Loucy (cell line): ENCODE results near the gene SIK3.

Experiments
- H2AFZ ChIP-seq: fragments of 200-600 bp; sonication (generic); 2 replicates; pipeline ENCODE4 v1.6.0; 2016; ENCODE audit warnings: antibody characterized with exemption, mild to moderate bottlenecking, low read length, moderate library complexity
- H3F3A ChIP-seq: fragments of 200-600 bp; 2 replicates; pipeline ENCODE4 v1.6.0; 2016; ENCODE audit warnings: antibody characterized with exemption, low read depth, mild to moderate bottlenecking
- H3K27me3 ChIP-seq: fragments of 200-600 bp; sonication (generic); 2 replicates; pipeline ENCODE4 v1.6.1; 2014; ENCODE audit warnings: low read length, mild to moderate bottlenecking; ENCODE audit not compliant: insufficient read depth, poor library complexity, severe bottlenecking
- H3K36me3 ChIP-seq: fragments of 200-600 bp; sonication (generic); 2 replicates; pipeline ENCODE4 v1.6.1; 2016; ENCODE audit warnings: low read length; ENCODE audit not compliant: insufficient read depth
- H3K4me1 ChIP-seq: fragments of 200-600 bp; sonication (generic); 2 replicates; pipeline ENCODE4 v1.5.1; 2014; ENCODE audit warnings: low read length, mild to moderate bottlenecking; ENCODE audit not compliant: insufficient read depth, poor library complexity, severe bottlenecking
- H3K4me2 ChIP-seq: fragments of 200-600 bp; sonication (generic); 2 replicates; pipeline ENCODE4 v1.6.0; 2014; ENCODE audit warnings: antibody characterized with exemption, low read length, low read depth, mild to moderate bottlenecking; ENCODE audit not compliant: poor library complexity, severe bottlenecking
- H3K4me3 ChIP-seq: fragments of 200-600 bp; sonication (generic); 2 replicates; pipeline ENCODE4 v1.5.1; 2014; ENCODE audit warnings: low read length, mild to moderate bottlenecking, mixed read lengths; ENCODE audit not compliant: poor library complexity, severe bottlenecking
- H3K79me2 ChIP-seq: fragments of 200-600 bp; sonication (generic); 2 replicates; pipeline ENCODE4 v1.6.1; 2014; ENCODE audit warnings: low read length; ENCODE audit not compliant: insufficient read depth
- H3K9ac ChIP-seq: fragments of 200-600 bp; sonication (generic); 2 replicates; pipeline ENCODE4 v1.6.0; 2014; ENCODE audit warnings: mild to moderate bottlenecking, low read depth, low read length, moderate library complexity; ENCODE audit not compliant: poor library complexity, severe bottlenecking
- H3K9me2 ChIP-seq: fragments of 200-600 bp; sonication (generic); replicated peaks from 2 replicates; pipeline ENCODE4 v1.6.1; 2016; ENCODE audit warnings: low read depth, low read length, mixed read lengths
- H3K9me3 ChIP-seq: fragments of 200-600 bp; sonication (generic); 2 replicates; pipeline ENCODE4 v1.6.1; 2014; ENCODE audit warnings: mild to moderate bottlenecking, antibody characterized with exemption, low read length, low read depth; ENCODE audit not compliant: insufficient read depth
- H4K20me1 ChIP-seq: fragments of 200-600 bp; sonication (generic); 2 replicates; pipeline ENCODE4 v1.6.0; 2014; ENCODE audit warnings: antibody characterized with exemption, low read length, mild to moderate bottlenecking; ENCODE audit not compliant: insufficient read depth, poor library complexity, severe bottlenecking
- EZH2phosphoT487 ChIP-seq: fragments of 200-600 bp; IDR thresholded peaks from 2 replicates; pipeline ENCODE4 v1.6.1; 2018; ENCODE audit warnings: antibody characterized with exemption, mild to moderate bottlenecking, moderate library complexity, borderline replicate concordance
- TF ChIP-seq, protein P1 (sequence below): fragments of 200-600 bp; sonication (generic); conservative IDR thresholded peaks from 2 replicates; pipeline ENCODE4 v1.5.1; 2014; ENCODE audit warnings: mild to moderate bottlenecking, antibody characterized with exemption, low read length

SIK3 gene

GRCh38 chr11:116879800-116880625 lies 218.2 kb downstream of the SIK3 start:
- Histone ChIP-seq H3K9ac (no peak overlapping the region), H3K79me2 (no peaks in the 10 kb centered on the region), H3K9me3 (no peaks in the 10 kb centered on the region), H2AFZ (no peak overlapping the region), H3K36me3 (peaks cover 3% of the 10 kb centered on the region; the same call in 1 of the 2 replicates), H3F3A (no peaks in the 10 kb centered on the region), H3K9me2 (no peaks in the 10 kb centered on the region), H3K4me2 (no peak overlapping the region), H3K4me1 (peaks cover 40% of the 10 kb centered on the region), H3K4me3 (no peak overlapping the region), H4K20me1 (no peaks in the 10 kb centered on the region), H3K27me3 (no peaks in the 10 kb centered on the region)
- no peak for TF ChIP-seq EZH2phosphoT487
- TF ChIP-seq, protein P1, sequence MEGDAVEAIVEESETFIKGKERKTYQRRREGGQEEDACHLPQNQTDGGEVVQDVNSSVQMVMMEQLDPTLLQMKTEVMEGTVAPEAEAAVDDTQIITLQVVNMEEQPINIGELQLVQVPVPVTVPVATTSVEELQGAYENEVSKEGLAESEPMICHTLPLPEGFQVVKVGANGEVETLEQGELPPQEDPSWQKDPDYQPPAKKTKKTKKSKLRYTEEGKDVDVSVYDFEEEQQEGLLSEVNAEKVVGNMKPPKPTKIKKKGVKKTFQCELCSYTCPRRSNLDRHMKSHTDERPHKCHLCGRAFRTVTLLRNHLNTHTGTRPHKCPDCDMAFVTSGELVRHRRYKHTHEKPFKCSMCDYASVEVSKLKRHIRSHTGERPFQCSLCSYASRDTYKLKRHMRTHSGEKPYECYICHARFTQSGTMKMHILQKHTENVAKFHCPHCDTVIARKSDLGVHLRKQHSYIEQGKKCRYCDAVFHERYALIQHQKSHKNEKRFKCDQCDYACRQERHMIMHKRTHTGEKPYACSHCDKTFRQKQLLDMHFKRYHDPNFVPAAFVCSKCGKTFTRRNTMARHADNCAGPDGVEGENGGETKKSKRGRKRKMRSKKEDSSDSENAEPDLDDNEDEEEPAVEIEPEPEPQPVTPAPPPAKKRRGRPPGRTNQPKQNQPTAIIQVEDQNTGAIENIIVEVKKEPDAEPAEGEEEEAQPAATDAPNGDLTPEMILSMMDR = peak; percentile 84

- Histone ChIP-seq H3K9me3 (no peaks in the 10 kb centered on the region), H3K4me3 (peak overlapping the region; percentile 15), H3K79me2 (no peaks in the 10 kb centered on the region), H3K9me2 (no peaks in the 10 kb centered on the region), H4K20me1 (no peaks in the 10 kb centered on the region), H3K36me3 (peaks cover 29% of the 10 kb centered on the region; the same call in 1 of the 2 replicates), H3F3A (no peaks in the 10 kb centered on the region), H3K9ac (peak overlapping the region; percentile 41), H3K4me2 (peak overlapping the region; percentile 45), H3K27me3 (no peaks in the 10 kb centered on the region), H2AFZ (no peak overlapping the region), H3K4me1 (peaks cover 55% of the 10 kb centered on the region)
- TF ChIP-seq, protein P1 = no peak; the same call in 1 of the 2 replicates
- TF ChIP-seq EZH2phosphoT487 = no peak
These were observed 221.6 kb downstream of the SIK3 start for GRCh38 chr11:116876656-116877055.

DNA sequence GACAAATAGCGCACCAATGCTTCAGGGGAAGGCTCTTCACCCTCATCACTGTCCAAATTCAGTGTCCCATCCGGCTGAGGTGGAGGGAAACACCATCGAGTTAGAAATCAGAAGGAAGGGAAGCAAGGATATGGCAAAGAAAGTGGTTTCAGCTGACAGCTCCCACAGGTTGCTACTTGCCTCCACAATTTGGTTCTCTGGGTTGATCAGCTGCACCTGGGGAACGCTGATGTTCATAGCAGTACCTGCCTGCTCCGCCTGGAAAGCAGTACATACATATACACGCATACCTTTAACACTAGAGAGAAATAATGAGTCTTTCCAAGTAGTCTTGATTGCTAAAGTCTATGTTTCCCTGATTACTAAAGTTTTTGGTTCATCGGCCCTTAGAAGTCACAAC lies 223.0 kb downstream of the SIK3 start:
- H3K36me3 ChIP-seq = peaks cover 29% of the 10 kb centered on the region; the same call in 1 of the 2 replicates
- H4K20me1 ChIP-seq = no peaks in the 10 kb centered on the region

More for the DNA sequence above, 223.0 kb downstream of the SIK3 start:
- peaks cover 11% of the 10 kb centered on the region for H3F3A ChIP-seq
- H3K9me3 ChIP-seq = no peaks in the 10 kb centered on the region
- no peak overlapping the region for H3K9ac ChIP-seq
- H3K27me3 ChIP-seq = no peaks in the 10 kb centered on the region
- no peaks in the 10 kb centered on the region for H3K79me2 ChIP-seq
- no peak overlapping the region for H2AFZ ChIP-seq
- H3K9me2 ChIP-seq = no peaks in the 10 kb centered on the region
- H3K4me2 ChIP-seq = no peak overlapping the region
- TF ChIP-seq, protein P1 = no peak
- TF ChIP-seq EZH2phosphoT487 = no peak
- peaks cover 68% of the 10 kb centered on the region for H3K4me1 ChIP-seq
- no peak overlapping the region for H3K4me3 ChIP-seq
